ENCODE data around the gene TYSND1. TPM values are rescaled to one million over a fixed set of nuclear protein-coding genes. Genes with fewer than 3 reads are reported as not detected.

The TYSND1 gene
- polyA plus RNA-seq, 2 of the 4 experiments (the other 2 are of a cell fraction) = 10.9 to 20.7 TPM

GRCh38 chr10:70120417-70120816, 26.1 kb downstream of the TYSND1 start (continued):
- TF ChIP-seq TFCP2L1 (CRISPR knock-in tag; IDR thresholded peaks at IDR 0.05) = no peak
- TF ChIP-seq FOSB (CRISPR knock-in tag; IDR thresholded peaks at IDR 0.05) = no peak

- no peaks in the 10 kb centered on the region for H3K9me3 ChIP-seq
- no peak overlapping the region for H3K4me3 ChIP-seq
- H3K4me2 ChIP-seq = no peak overlapping the region
- WGBS (ENCODE audit: missing lambda C conversion rate) = 86% methylated on average over 7 of the region's 8 CpGs
- ChIA-PET CTCF (interaction anchor here (0.6 to 14.0 kb wide), 5 partner anchors 9 to 136 kb away, joined by 3 to 244 read pairs (median 8); partner anchors contain the start of gene TYSND1), POLR2A (no interaction called here)
- TF ChIP-seq ATOH8 (CRISPR knock-in tag; IDR thresholded peaks at IDR 0.05; ENCODE audit: low read depth) = no peak
- no peak for TF ChIP-seq ZC3H11A (IDR thresholded peaks at IDR 0.05)
- no peak overlapping the region for H3K27ac ChIP-seq
- no peak for FAIRE-seq
- no peak for ATAC-seq
- DNase-seq (ENCODE audit: low read depth in 1 of 2, low spot score in 1 of 2) = no peak
- no peaks in the 10 kb centered on the region; the same call in 2 of the 3 replicates for H3K4me1 ChIP-seq
These were observed 26.9 kb downstream of the TYSND1 start for GRCh38 chr10:70119623-70120022.

- no peak overlapping the region for H3K27ac ChIP-seq
- no peak overlapping the region for H3K4me3 ChIP-seq
- WGBS (ENCODE audit: missing lambda C conversion rate) = 91% methylated on average over 7 of the region's 7 CpGs
- no peaks in the 10 kb centered on the region for H3K9me3 ChIP-seq
- DNase-seq (ENCODE audit: low read depth in 1 of 2, low spot score in 1 of 2) (no peak), FAIRE-seq (no peak), ATAC-seq (no peak)
- H3K4me2 ChIP-seq = no peak overlapping the region
- POLR2A ChIA-PET = no interaction called here
- CTCF ChIA-PET = interaction anchor here (0.6 to 14.0 kb wide), 5 partner anchors 9 to 135 kb away, joined by 3 to 244 read pairs (median 8); partner anchors contain the start of gene TYSND1
- no peaks in the 10 kb centered on the region for H3K4me1 ChIP-seq
- no peak for TF ChIP-seq RCOR1 (IDR thresholded peaks at IDR 0.05; ENCODE audit: low read depth, low read length)
These were observed 27.3 kb downstream of the TYSND1 start for GRCh38 chr10:70119197-70119596.

- DNase-seq (ENCODE audit: low read depth in 1 of 2, low spot score in 1 of 2) (no peak), ATAC-seq (no peak), FAIRE-seq (no peak)
- no peak overlapping the region for H3K4me3 ChIP-seq
- CTCF ChIA-PET = interaction anchor here (1.0 to 14.0 kb wide), 8 partner anchors 9 to 246 kb away, joined by 3 to 244 read pairs (median 13); partner anchors contain the start of gene TYSND1
- H3K9me3 ChIP-seq = no peaks in the 10 kb centered on the region
- no peak overlapping the region for H3K4me2 ChIP-seq
- WGBS (ENCODE audit: missing lambda C conversion rate) = 94% methylated on average over 3 of the region's 3 CpGs
- POLR2A ChIA-PET = no interaction called here
- no peaks in the 10 kb centered on the region for H3K4me1 ChIP-seq
- no peak overlapping the region for H3K27ac ChIP-seq
- TF ChIP-seq MAX (IDR thresholded peaks at IDR 0.05) (no peak), POLR2A (IDR thresholded peaks at IDR 0.05; ENCODE audit: low read length) (no peak), TP53 (CRISPR knock-in tag; IDR thresholded peaks at IDR 0.05) (no peak)
These were observed 28.3 kb downstream of the TYSND1 start for GRCh38 chr10:70118196-70118595.

GRCh38 chr10:70117646-70118045, 28.9 kb downstream of the TYSND1 start:
- no peak for DNase-seq (ENCODE audit: low read depth in 1 of 2, low spot score in 1 of 2)
- H3K9me3 ChIP-seq = no peaks in the 10 kb centered on the region
- no peak overlapping the region for H3K27ac ChIP-seq
- H3K4me2 ChIP-seq = no peak overlapping the region
- ATAC-seq = no peak
- no peak overlapping the region for H3K4me3 ChIP-seq
- ChIA-PET CTCF (interaction anchor here (1.0 to 14.0 kb wide), 10 partner anchors 8 to 247 kb away, joined by 3 to 244 read pairs (median 20); partner anchors contain the start of gene TYSND1), POLR2A (interaction anchor here (1.0 kb wide), 1 partner anchor 29 kb away, joined by 3 read pairs; the partner anchor contains the start of gene TYSND1)
- WGBS (ENCODE audit: missing lambda C conversion rate) = 85% methylated on average over 10 of the region's 10 CpGs
- H3K4me1 ChIP-seq = no peaks in the 10 kb centered on the region
- TF ChIP-seq EHF (CRISPR knock-in tag; IDR thresholded peaks at IDR 0.05) (no peak), POLR2AphosphoS2 (conservative IDR thresholded peaks at IDR 0.05; ENCODE audit: low read length) (no peak), JUN (IDR thresholded peaks at IDR 0.05) (no peak)
- no peak for FAIRE-seq

GRCh38 chr10:70115948-70116682, 30.4 kb downstream of the TYSND1 start:
- POLR2A ChIA-PET = interaction anchor here (1.6 kb wide), 1 partner anchor 30 kb away, joined by 11 read pairs; the partner anchor contains the start of gene TYSND1
- TF ChIP-seq JUN (IDR thresholded peaks at IDR 0.05) (no peak), RAD21 (conservative IDR thresholded peaks at IDR 0.05 in 1 of 2, IDR thresholded peaks at IDR 0.05 in 1 of 2) (peak; percentile 44 to 49), CTCF (IDR thresholded peaks at IDR 0.05) (peak; percentile 75), SMC3 (IDR thresholded peaks at IDR 0.05) (peak; percentile 53)
- 55% methylated on average over 12 of the region's 12 CpGs for WGBS (ENCODE audit: missing lambda C conversion rate)
- peak; percentile 76 to 86 for ATAC-seq
- Histone ChIP-seq H3K4me1 (no peaks in the 10 kb centered on the region), H3K4me2 (no peak overlapping the region), H3K27ac (no peak overlapping the region), H3K9me3 (no peaks in the 10 kb centered on the region), H3K4me3 (no peak overlapping the region)
- FAIRE-seq = no peak
- CTCF ChIA-PET = interaction anchor here (0.6 to 14.0 kb wide), 38 partner anchors 10 to 449 kb away, joined by 3 to 244 read pairs (median 4); partner anchors contain the start of genes AIFM2, EIF4EBP2 and TYSND1
- peak; percentile 45 to 64 for DNase-seq (ENCODE audit: low read depth in 1 of 2, low spot score in 1 of 2)

Measured in A549 (cell line).